Stimulated activated CD4-positive, alpha-beta T cell treated with anti-CD3 and anti-CD28 coated beads, TNF-alpha, amount 100 ng/mL, for 4 hours (primary cell): ENCODE measurements around the gene HEMGN.
"Not testable (repeated sequence)": the region's sequence is repeated elsewhere in the genome, so short reads cannot be mapped to it uniquely, and the experiment has no call there.

ENCODE experiments used
- DNase-seq, 3 experiments: peaks; one replicate each; pipeline ENCODE4 v3.0.0-alpha.2; 2020; ENCODE audit warnings: low read depth in 3 of 3

HEMGN gene

GRCh38 chr9:97963232-97963631 is 25.3 kb upstream of the HEMGN start:
- DNase-seq, result no peak

- no peak for DNase-seq
Measured at GRCh38 chr9:97962575-97962974, 24.6 kb upstream of the HEMGN start.

GRCh38 chr9:97962136-97962535 is 24.2 kb upstream of the HEMGN start:
- no peak for DNase-seq

GRCh38 chr9:97961361-97961760 is 23.4 kb upstream of the HEMGN start:
- DNase-seq, result no peak

GRCh38 chr9:97960678-97961328 is 22.8 kb upstream of the HEMGN start:
- DNase-seq, result not testable (repeated sequence)

GRCh38 chr9:97959585-97959984 is 21.6 kb upstream of the HEMGN start:
- no peak for DNase-seq

GRCh38 chr9:97958812-97959511 is 21.0 kb upstream of the HEMGN start:
- no peak for DNase-seq

- no peak for DNase-seq
Measured at GRCh38 chr9:97956331-97956730, 18.4 kb upstream of the HEMGN start.

- peak in 2 of 3 experiments; percentile 18 to 41 for DNase-seq
Measured at GRCh38 chr9:97954550-97954989, 16.6 kb upstream of the HEMGN start.

GRCh38 chr9:97950873-97951272 is 12.9 kb upstream of the HEMGN start:
- not testable (repeated sequence) for DNase-seq

GRCh38 chr9:97947094-97947493 is 9.1 kb upstream of the HEMGN start:
- DNase-seq, result not testable (repeated sequence)

- not testable (repeated sequence) for DNase-seq
Measured at GRCh38 chr9:97945470-97945869, 7.5 kb upstream of the HEMGN start.

GRCh38 chr9:97944612-97945011 is 6.6 kb upstream of the HEMGN start:
- no peak for DNase-seq

GRCh38 chr9:97943308-97943855 is 5.4 kb upstream of the HEMGN start:
- DNase-seq, result no peak

GRCh38 chr9:97941323-97941722 is 3.4 kb upstream of the HEMGN start:
- DNase-seq, result no peak

- DNase-seq, result no peak
Measured at GRCh38 chr9:97940741-97941140, 2.8 kb upstream of the HEMGN start.

- DNase-seq, result no peak
Measured at GRCh38 chr9:97940233-97940632, 2.3 kb upstream of the HEMGN start.

- DNase-seq, result no peak
Measured at GRCh38 chr9:97936998-97937397, 974 bp downstream of the HEMGN start.

- no peak for DNase-seq
Measured at GRCh38 chr9:97935276-97935675, 2.7 kb downstream of the HEMGN start.

- no peak for DNase-seq
Measured at GRCh38 chr9:97934321-97935115, 3.5 kb downstream of the HEMGN start.

- no peak for DNase-seq
Measured at GRCh38 chr9:97933297-97933998, 4.5 kb downstream of the HEMGN start.

GRCh38 chr9:97930972-97931371 is 7.0 kb downstream of the HEMGN start:
- DNase-seq, result no peak
